Body of pancreas (tissue), 4 donors: ENCODE data around the gene GPX3.

Experiments used
- CTCF ChIP-seq, 7 experiments: fragments of 450-650 bp in 4 of 7; fragments of 200-600 bp in 3 of 7; sonication (generic) in 3 of 7; IDR thresholded peaks; one replicate each; pipeline ENCODE4 v1.5.1; 2016 to 2019; ENCODE audit warnings: antibody characterized with exemption in 7 of 7
- POLR2A ChIP-seq, 3 donors: fragments of 450-650 bp; IDR thresholded peaks; one replicate each; pipeline ENCODE4 v1.6.1; 2016; ENCODE audit warnings: antibody characterized with exemption in 3 of 3, mild to moderate bottlenecking in 2 of 3

DNA sequence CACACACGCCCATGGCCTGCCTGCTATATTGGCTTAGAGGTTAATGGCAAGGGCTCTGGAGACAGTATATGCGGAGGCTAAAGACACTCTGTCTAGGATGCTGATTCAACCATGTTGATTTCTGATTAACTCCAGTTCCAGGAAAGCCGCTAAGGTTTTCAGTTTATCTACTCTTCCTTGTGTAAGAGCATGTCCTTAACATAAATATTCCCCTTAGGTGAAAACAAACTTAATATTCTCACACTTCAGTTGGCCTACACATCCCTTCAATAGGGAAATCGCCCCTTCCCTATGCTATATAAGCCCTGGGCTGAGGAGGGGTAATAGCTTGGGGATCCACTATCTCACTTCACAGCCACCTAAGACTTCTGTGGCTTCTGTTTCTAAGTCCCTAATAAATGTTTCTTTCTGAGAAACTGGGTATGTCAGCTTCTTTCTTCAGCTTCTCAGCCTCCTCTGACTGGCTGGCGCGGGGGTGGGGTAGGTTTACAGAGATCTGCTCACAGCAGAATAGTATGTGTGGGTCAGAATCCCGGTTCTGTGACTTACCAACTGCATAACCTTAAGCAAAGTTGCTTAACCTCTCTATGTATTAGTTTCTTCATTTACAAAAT lies 4.3 kb upstream of the GPX3 start:
- no peak for TF ChIP-seq CTCF (IDR thresholded peaks at IDR 0.05)
- TF ChIP-seq POLR2A (IDR thresholded peaks at IDR 0.05) = no peak
